HL-60 (cell line): ENCODE data around the gene WWOX.

Source experiments
- DNase-seq, 2 experiments: peaks; one replicate each; pipeline ENCODE4 v3.0.0-alpha.2; 2010 to 2020; ENCODE audit warnings: low read depth in 1 of 2, low spot score in 1 of 2
- H3K27ac ChIP-seq: fragments of 250-450 bp; sonication (Bioruptor Pico); replicated peaks from 2 replicates; pipeline ENCODE4 v1.5.1; 2020; ENCODE audit warnings: mild to moderate bottlenecking, moderate library complexity
- H3K27me3 ChIP-seq: fragments of 250-450 bp; sonication (Bioruptor Pico); 2 replicates; pipeline ENCODE4 v1.5.1; 2021; ENCODE audit warnings: mild to moderate bottlenecking, moderate library complexity; ENCODE audit not compliant: insufficient read depth, poor library complexity, severe bottlenecking
- H3K4me3 ChIP-seq: replicated peaks from 2 replicates; pipeline ENCODE4 v1.5.1; 2011; ENCODE audit warnings: mild to moderate bottlenecking, control low read depth, low read length; ENCODE audit not compliant: insufficient read depth
- GABPA ChIP-seq: IDR thresholded peaks from 2 replicates; pipeline ENCODE4 v1.6.1; 2012; ENCODE audit warnings: low read depth
- POLR2AphosphoS5 ChIP-seq: IDR thresholded peaks from 2 replicates; pipeline ENCODE4 v1.6.1; 2012; ENCODE audit warnings: low read depth
- SPI1 ChIP-seq: IDR thresholded peaks from 2 replicates; pipeline ENCODE4 v1.6.1; 2012; ENCODE audit warnings: low read depth, mild to moderate bottlenecking, borderline replicate concordance
- TF ChIP-seq, protein P1 (sequence below): IDR thresholded peaks from 2 replicates; pipeline ENCODE4 v1.6.1; 2012; ENCODE audit warnings: low read depth; ENCODE audit not compliant: insufficient replicate concordance
- TF ChIP-seq, protein P2 (sequence below): IDR thresholded peaks from one replicate; pipeline ENCODE4 v1.5.1; 2011; ENCODE audit warnings: low read length, control low read depth, inconsistent platforms; ENCODE audit not compliant: insufficient read depth

The WWOX gene

DNA sequence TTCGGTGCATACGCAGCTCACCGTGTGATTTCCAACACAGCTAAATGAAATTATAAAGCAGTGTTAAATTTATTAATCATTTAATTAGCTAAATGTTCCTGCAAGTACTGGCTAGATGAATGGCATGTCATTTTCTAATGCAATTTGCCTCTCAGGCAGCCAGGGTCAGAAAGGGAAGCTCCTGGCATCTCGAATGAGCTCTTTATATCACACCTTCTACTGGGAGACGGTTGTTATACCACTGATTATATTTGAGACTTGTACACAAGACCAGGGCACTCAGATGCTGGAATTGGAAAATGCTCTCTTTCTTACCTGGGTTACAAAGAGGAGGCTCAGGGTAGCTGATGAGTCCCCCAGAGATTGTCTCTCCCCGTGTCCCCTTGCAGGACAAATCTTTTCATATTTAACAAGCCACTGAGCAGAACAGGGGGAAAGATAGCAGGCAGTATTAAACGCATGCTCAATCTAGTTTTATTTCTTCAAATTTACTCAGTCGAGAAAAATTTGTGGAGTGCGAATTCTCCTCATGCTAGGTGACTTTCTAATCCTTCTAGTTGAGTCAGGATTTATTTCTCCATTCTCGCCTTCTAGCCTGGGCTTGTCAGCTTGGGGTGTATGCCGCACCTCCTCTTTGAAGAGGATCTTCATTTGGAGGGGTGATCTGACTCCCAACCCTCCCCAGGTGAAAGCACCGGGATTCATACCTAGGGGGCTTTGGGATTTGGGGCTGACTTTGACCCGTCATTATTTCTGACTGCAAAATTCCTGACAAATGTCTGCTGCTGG is 1060.0 kb downstream of the WWOX start:
- no peak for DNase-seq
- no peak overlapping the region for H3K27ac ChIP-seq
- TF ChIP-seq POLR2AphosphoS5, result no peak
- TF ChIP-seq, protein P1, sequence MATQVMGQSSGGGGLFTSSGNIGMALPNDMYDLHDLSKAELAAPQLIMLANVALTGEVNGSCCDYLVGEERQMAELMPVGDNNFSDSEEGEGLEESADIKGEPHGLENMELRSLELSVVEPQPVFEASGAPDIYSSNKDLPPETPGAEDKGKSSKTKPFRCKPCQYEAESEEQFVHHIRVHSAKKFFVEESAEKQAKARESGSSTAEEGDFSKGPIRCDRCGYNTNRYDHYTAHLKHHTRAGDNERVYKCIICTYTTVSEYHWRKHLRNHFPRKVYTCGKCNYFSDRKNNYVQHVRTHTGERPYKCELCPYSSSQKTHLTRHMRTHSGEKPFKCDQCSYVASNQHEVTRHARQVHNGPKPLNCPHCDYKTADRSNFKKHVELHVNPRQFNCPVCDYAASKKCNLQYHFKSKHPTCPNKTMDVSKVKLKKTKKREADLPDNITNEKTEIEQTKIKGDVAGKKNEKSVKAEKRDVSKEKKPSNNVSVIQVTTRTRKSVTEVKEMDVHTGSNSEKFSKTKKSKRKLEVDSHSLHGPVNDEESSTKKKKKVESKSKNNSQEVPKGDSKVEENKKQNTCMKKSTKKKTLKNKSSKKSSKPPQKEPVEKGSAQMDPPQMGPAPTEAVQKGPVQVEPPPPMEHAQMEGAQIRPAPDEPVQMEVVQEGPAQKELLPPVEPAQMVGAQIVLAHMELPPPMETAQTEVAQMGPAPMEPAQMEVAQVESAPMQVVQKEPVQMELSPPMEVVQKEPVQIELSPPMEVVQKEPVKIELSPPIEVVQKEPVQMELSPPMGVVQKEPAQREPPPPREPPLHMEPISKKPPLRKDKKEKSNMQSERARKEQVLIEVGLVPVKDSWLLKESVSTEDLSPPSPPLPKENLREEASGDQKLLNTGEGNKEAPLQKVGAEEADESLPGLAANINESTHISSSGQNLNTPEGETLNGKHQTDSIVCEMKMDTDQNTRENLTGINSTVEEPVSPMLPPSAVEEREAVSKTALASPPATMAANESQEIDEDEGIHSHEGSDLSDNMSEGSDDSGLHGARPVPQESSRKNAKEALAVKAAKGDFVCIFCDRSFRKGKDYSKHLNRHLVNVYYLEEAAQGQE, result no peak
- no peak overlapping the region for H3K4me3 ChIP-seq
- no peaks in the 10 kb centered on the region for H3K27me3 ChIP-seq

DNA sequence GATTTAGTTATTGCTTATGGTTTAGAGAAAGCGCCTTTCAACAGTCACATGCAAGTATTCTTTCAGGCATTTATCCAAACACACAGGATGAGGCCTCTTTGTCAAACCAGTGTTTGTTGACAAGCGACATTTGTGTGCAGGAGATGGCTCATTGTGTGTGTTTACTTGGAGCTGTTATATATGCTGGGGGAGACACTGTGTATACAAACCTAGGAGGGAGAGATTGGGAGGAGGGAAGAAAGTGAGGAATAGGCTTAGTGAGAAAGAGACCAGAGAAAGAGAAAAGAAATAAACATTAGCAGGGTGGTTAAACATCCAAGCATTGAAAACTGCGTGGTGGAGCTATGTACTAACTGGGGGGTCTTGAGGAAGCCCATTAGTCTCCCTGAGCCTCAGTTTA is 1063.5 kb downstream of the WWOX start:
- no peak for TF ChIP-seq SPI1
- TF ChIP-seq GABPA, result no peak
- TF ChIP-seq, protein P2, sequence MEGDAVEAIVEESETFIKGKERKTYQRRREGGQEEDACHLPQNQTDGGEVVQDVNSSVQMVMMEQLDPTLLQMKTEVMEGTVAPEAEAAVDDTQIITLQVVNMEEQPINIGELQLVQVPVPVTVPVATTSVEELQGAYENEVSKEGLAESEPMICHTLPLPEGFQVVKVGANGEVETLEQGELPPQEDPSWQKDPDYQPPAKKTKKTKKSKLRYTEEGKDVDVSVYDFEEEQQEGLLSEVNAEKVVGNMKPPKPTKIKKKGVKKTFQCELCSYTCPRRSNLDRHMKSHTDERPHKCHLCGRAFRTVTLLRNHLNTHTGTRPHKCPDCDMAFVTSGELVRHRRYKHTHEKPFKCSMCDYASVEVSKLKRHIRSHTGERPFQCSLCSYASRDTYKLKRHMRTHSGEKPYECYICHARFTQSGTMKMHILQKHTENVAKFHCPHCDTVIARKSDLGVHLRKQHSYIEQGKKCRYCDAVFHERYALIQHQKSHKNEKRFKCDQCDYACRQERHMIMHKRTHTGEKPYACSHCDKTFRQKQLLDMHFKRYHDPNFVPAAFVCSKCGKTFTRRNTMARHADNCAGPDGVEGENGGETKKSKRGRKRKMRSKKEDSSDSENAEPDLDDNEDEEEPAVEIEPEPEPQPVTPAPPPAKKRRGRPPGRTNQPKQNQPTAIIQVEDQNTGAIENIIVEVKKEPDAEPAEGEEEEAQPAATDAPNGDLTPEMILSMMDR, result no peak
- no peak for TF ChIP-seq POLR2AphosphoS5
- TF ChIP-seq, protein P1, result no peak
- no peaks in the 10 kb centered on the region for H3K27me3 ChIP-seq
- no peak overlapping the region for H3K4me3 ChIP-seq

DNA sequence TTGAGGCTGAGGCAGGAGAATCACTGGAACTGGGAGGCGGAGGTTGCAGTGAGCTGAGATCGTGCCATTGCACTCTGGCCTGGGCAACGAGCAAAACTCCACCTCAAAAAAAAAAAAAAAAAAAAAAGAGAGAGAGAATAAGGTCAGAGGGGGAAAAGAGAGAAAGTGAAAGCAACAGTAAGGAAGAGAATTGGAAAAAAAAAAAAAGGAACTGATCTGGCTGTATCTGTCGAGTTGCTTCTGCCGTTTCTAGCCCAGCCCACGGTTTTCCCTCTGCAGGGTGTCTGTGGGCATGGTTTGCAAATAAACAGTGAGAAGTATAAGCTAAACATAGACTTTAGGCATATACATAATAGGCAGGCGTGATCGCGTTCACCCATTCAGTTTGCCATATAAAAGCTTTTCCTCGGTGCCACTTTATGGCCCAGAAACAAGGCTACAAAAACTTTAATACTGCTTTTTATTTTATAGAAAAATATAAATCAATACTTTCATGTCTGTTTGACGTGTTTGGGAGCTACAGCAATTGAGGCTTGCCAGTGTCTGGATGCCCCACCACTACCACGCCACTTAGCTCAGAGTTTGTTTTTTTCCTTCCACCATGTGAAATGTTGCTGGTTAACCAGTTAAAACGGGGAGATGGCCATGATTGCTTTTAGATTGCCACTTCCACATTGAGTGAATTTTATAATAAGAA is 1064.4 kb downstream of the WWOX start:
- TF ChIP-seq SPI1, result peak; percentile 79; the same call in 1 of the 2 replicates
- TF ChIP-seq, protein P1, result no peak
- peak in 1 of 2 experiments; percentile 64 for DNase-seq
- no peaks in the 10 kb centered on the region for H3K27me3 ChIP-seq
- H3K27ac ChIP-seq, result peak overlapping the region; percentile 39
- H3K4me3 ChIP-seq, result 0 out of 2 replicates have a peak overlapping the region, but pooled peaks have one; percentile 9

More for the DNA sequence above, 1063.5 kb downstream of the WWOX start:
- DNase-seq, result no peak
- H3K27ac ChIP-seq, result no peak overlapping the region
